Neural progenitor cell (in vitro differentiated cells): ENCODE results near the gene ACVR1. TPM values are rescaled to one million over a fixed set of nuclear protein-coding genes. Genes with fewer than 3 reads are reported as not detected.

Experiments used
- DNase-seq: peaks from one replicate; pipeline ENCODE4 v3.0.0-alpha.2; 2016; ENCODE audit warnings: low spot score
- H2AFZ ChIP-seq: fragments of 200-600 bp; sonication (generic); replicated peaks from 2 replicates; pipeline ENCODE4 v1.6.1; 2016; ENCODE audit warnings: antibody characterized with exemption
- H3F3A ChIP-seq: fragments of 200-600 bp; sonication (generic); 2 replicates; pipeline ENCODE4 v1.6.1; 2016; ENCODE audit warnings: antibody characterized with exemption, low read depth
- H3K27ac ChIP-seq: fragments of 200-600 bp; sonication (generic); 2 replicates; pipeline ENCODE4 v1.5.1; 2016; ENCODE audit warnings: mild to moderate bottlenecking
- H3K27me3 ChIP-seq: fragments of 200-600 bp; sonication (generic); 2 replicates; pipeline ENCODE4 v1.6.1; 2016; ENCODE audit warnings: mild to moderate bottlenecking, moderate library complexity
- H3K36me3 ChIP-seq: fragments of 200-600 bp; sonication (generic); 2 replicates; pipeline ENCODE4 v1.5.1; 2016
- H3K4me1 ChIP-seq: fragments of 200-600 bp; sonication (generic); 2 replicates; pipeline ENCODE4 v1.6.1; 2016; ENCODE audit warnings: mixed run types
- H3K4me2 ChIP-seq: fragments of 200-600 bp; sonication (generic); 2 replicates; pipeline ENCODE4 v1.6.1; 2016
- H3K4me3 ChIP-seq: fragments of 200-600 bp; sonication (generic); 2 replicates; pipeline ENCODE4 v1.5.1; 2016
- H3K79me2 ChIP-seq: fragments of 200-600 bp; sonication (generic); 2 replicates; pipeline ENCODE4 v1.6.1; 2016; ENCODE audit warnings: low read depth
- H3K9ac ChIP-seq: fragments of 200-600 bp; sonication (generic); 2 replicates; pipeline ENCODE4 v1.6.1; 2016
- H3K9me3 ChIP-seq: fragments of 200-600 bp; sonication (generic); 2 replicates; pipeline ENCODE4 v1.5.1; 2016; ENCODE audit warnings: low read depth
- H4K20me1 ChIP-seq: fragments of 200-600 bp; sonication (generic); 2 replicates; pipeline ENCODE4 v1.6.1; 2016; ENCODE audit warnings: low read depth
- H3K27ac Mint-ChIP-seq: 3 replicates; pipeline ENCODE4 v1.8.0; 2021; ENCODE audit warnings: mixed read lengths
- H3K27me3 Mint-ChIP-seq: 2 replicates; pipeline ENCODE4 v1.8.0; 2022; ENCODE audit warnings: low read depth, mild to moderate bottlenecking, inconsistent platforms, moderate library complexity, mixed read lengths; ENCODE audit not compliant: insufficient read depth
- H3K36me3 Mint-ChIP-seq: 3 replicates; pipeline ENCODE4 v1.8.0; 2021; ENCODE audit warnings: mixed read lengths
- H3K4me1 Mint-ChIP-seq: 3 replicates; pipeline ENCODE4 v1.8.0; 2021; ENCODE audit warnings: mixed read lengths
- H3K4me3 Mint-ChIP-seq: 3 replicates; pipeline ENCODE4 v1.8.0; 2021; ENCODE audit warnings: mild to moderate bottlenecking, moderate library complexity, mixed read lengths
- H3K9me3 Mint-ChIP-seq: 3 replicates; pipeline ENCODE4 v1.8.0; 2020; ENCODE audit warnings: mixed read lengths
- CTCF ChIP-seq: fragments of 200-600 bp; sonication (generic); IDR thresholded peaks from 2 replicates; pipeline ENCODE4 v1.5.1; 2017; ENCODE audit warnings: antibody characterized with exemption, mild to moderate bottlenecking
- EZH2 ChIP-seq: fragments of 200-600 bp; sonication (generic); IDR thresholded peaks from 2 replicates; pipeline ENCODE4 v1.6.1; 2017; ENCODE audit warnings: antibody characterized with exemption, mild to moderate bottlenecking, moderate library complexity
- EZH2phosphoT487 ChIP-seq: fragments of 200-600 bp; sonication (generic); IDR thresholded peaks from 2 replicates; pipeline ENCODE4 v1.6.1; 2017; ENCODE audit warnings: antibody characterized with exemption
- total RNA-seq: library from RNA; depleted of rRNA; stranded (reverse); fragments of >200 nt; gene quantifications from 2 replicates; pipeline ENCODE4 v1.2.3, GENCODE V29; 2015; ENCODE audit warnings: low replicate concordance

The ACVR1 gene
- total RNA-seq, 1 donor from 2014 or later = 14.0 TPM

- Histone ChIP-seq H3K4me3 (no peak overlapping the region), H3K4me1 (no peaks in the 10 kb centered on the region), H3K27me3 (no peaks in the 10 kb centered on the region), H2AFZ (no peak overlapping the region), H3K4me2 (no peak overlapping the region), H4K20me1 (no peaks in the 10 kb centered on the region), H3K27ac (no peak overlapping the region), H3K9me3 (no peaks in the 10 kb centered on the region), H3K9ac (no peak overlapping the region), H3F3A (no peaks in the 10 kb centered on the region), H3K79me2 (no peaks in the 10 kb centered on the region), H3K36me3 (no peaks in the 10 kb centered on the region)
- Mint-ChIP-seq H3K9me3 (peaks cover 2% of the 10 kb centered on the region), H3K36me3 (no peaks in the 10 kb centered on the region), H3K4me3 (no peak overlapping the region), H3K27me3 (peaks cover 2% of the 10 kb centered on the region), H3K4me1 (peaks cover 5% of the 10 kb centered on the region), H3K27ac (no peak overlapping the region)
- DNase-seq = no peak
- TF ChIP-seq EZH2 = no peak
Measured at GRCh38 chr2:157899125-157899839, 23.2 kb upstream of the ACVR1 start.

GRCh38 chr2:157898591-157898996, 22.5 kb upstream of the ACVR1 start:
- Histone ChIP-seq H3K4me2 (no peak overlapping the region), H3K79me2 (no peaks in the 10 kb centered on the region), H2AFZ (no peak overlapping the region), H4K20me1 (no peaks in the 10 kb centered on the region), H3K4me3 (no peak overlapping the region), H3K9me3 (no peaks in the 10 kb centered on the region), H3F3A (no peaks in the 10 kb centered on the region), H3K27ac (no peak overlapping the region), H3K27me3 (no peaks in the 10 kb centered on the region), H3K4me1 (no peaks in the 10 kb centered on the region), H3K36me3 (no peaks in the 10 kb centered on the region), H3K9ac (no peak overlapping the region)
- Mint-ChIP-seq H3K36me3 (no peaks in the 10 kb centered on the region), H3K27ac (no peak overlapping the region), H3K4me3 (no peak overlapping the region), H3K4me1 (peaks cover 5% of the 10 kb centered on the region), H3K9me3 (peaks cover 2% of the 10 kb centered on the region), H3K27me3 (peaks cover 2% of the 10 kb centered on the region)
- TF ChIP-seq EZH2 = no peak
- DNase-seq = no peak

GRCh38 chr2:157897106-157897971, 21.2 kb upstream of the ACVR1 start:
- Histone ChIP-seq H3F3A (no peaks in the 10 kb centered on the region), H4K20me1 (no peaks in the 10 kb centered on the region), H3K4me3 (no peak overlapping the region), H3K27ac (no peak overlapping the region), H3K27me3 (no peaks in the 10 kb centered on the region), H2AFZ (no peak overlapping the region), H3K9me3 (no peaks in the 10 kb centered on the region), H3K4me2 (no peak overlapping the region), H3K4me1 (no peaks in the 10 kb centered on the region), H3K9ac (no peak overlapping the region), H3K36me3 (no peaks in the 10 kb centered on the region), H3K79me2 (no peaks in the 10 kb centered on the region)
- TF ChIP-seq EZH2phosphoT487 (no peak), EZH2 (no peak), CTCF (no peak)
- H3K27ac Mint-ChIP-seq = no peak overlapping the region
- H3K27me3 Mint-ChIP-seq = peaks cover 2% of the 10 kb centered on the region
- peaks cover 5% of the 10 kb centered on the region for H3K4me1 Mint-ChIP-seq
- H3K36me3 Mint-ChIP-seq = no peaks in the 10 kb centered on the region
- no peak for DNase-seq
- H3K4me3 Mint-ChIP-seq = no peak overlapping the region
- H3K9me3 Mint-ChIP-seq = peaks cover 2% of the 10 kb centered on the region

GRCh38 chr2:157895531-157895930, 19.4 kb upstream of the ACVR1 start:
- TF ChIP-seq CTCF = no peak
- no peak for TF ChIP-seq EZH2phosphoT487
- TF ChIP-seq EZH2 = no peak
- no peaks in the 10 kb centered on the region for H3K27me3 Mint-ChIP-seq
- Histone ChIP-seq H3K27ac (no peak overlapping the region), H3K4me2 (no peak overlapping the region), H3K9me3 (no peaks in the 10 kb centered on the region), H3K36me3 (no peaks in the 10 kb centered on the region), H3K4me3 (no peak overlapping the region), H3K79me2 (no peaks in the 10 kb centered on the region), H3F3A (no peaks in the 10 kb centered on the region), H4K20me1 (no peaks in the 10 kb centered on the region), H3K9ac (no peak overlapping the region), H3K27me3 (no peaks in the 10 kb centered on the region), H2AFZ (no peak overlapping the region), H3K4me1 (peaks cover 14% of the 10 kb centered on the region)
- H3K4me3 Mint-ChIP-seq = no peak overlapping the region
- peaks cover 2% of the 10 kb centered on the region for H3K9me3 Mint-ChIP-seq
- H3K27ac Mint-ChIP-seq = no peak overlapping the region
- peaks cover 14% of the 10 kb centered on the region for H3K4me1 Mint-ChIP-seq
- H3K36me3 Mint-ChIP-seq = no peaks in the 10 kb centered on the region
- DNase-seq = no peak
